A673 (cell line): ENCODE data around the gene LIX1. TPM values are rescaled to one million over a fixed set of nuclear protein-coding genes. Genes with fewer than 3 reads are reported as not detected.

Source experiments
- BruUV-seq: library from RNA; stranded (reverse); fragments of 400-500 nt; replicated peaks from 2 replicates; lab custom pipeline; 2021; lab: Mats Ljungman, UMichigan
- CTCF ChIA-PET: fragments of 300-600 bp; sonication (Branson Sonifier 250); formaldehyde crosslinking; loops from one replicate; lab custom pipeline; 2022; ENCODE audit warnings: antibody characterized with exemption; lab: Charles Lee
- POLR2A ChIA-PET: fragments of 300-600 bp; sonication (Branson Sonifier 250); formaldehyde crosslinking; loops from one replicate; lab custom pipeline; 2022; ENCODE audit warnings: antibody characterized with exemption; ENCODE audit not compliant: low non-redundant PET; lab: Charles Lee
- DNase-seq: peaks from one replicate; pipeline ENCODE4 v3.0.0-alpha.2; 2015; ENCODE audit warnings: low spot score
- H3K27ac ChIP-seq: fragments of 200-600 bp; sonication (generic); 2 replicates; pipeline ENCODE4 v1.5.1; 2016; ENCODE audit warnings: mixed run types, low read depth, mild to moderate bottlenecking, mixed read lengths, antibody characterized with exemption, low read length; ENCODE audit not compliant: poor library complexity, severe bottlenecking
- H3K27me3 ChIP-seq: fragments of 200-600 bp; sonication (generic); replicated peaks from 2 replicates; pipeline ENCODE4 v1.6.1; 2017; ENCODE audit warnings: mixed run types, low read depth, mild to moderate bottlenecking, mixed read lengths, antibody characterized with exemption, low read length; ENCODE audit not compliant: insufficient read depth, poor library complexity
- H3K36me3 ChIP-seq: fragments of 200-600 bp; sonication (generic); 2 replicates; pipeline ENCODE4 v1.6.1; 2016; ENCODE audit warnings: mixed run types, mild to moderate bottlenecking, mixed read lengths, antibody characterized with exemption, low read length; ENCODE audit not compliant: insufficient read depth, poor library complexity, severe bottlenecking
- H3K4me1 ChIP-seq: fragments of 200-600 bp; sonication (generic); 2 replicates; pipeline ENCODE4 v1.6.1; 2017; ENCODE audit warnings: mixed run types, mild to moderate bottlenecking, mixed read lengths, antibody characterized with exemption, low read length; ENCODE audit not compliant: insufficient read depth, poor library complexity, severe bottlenecking
- H3K4me3 ChIP-seq: fragments of 200-600 bp; sonication (generic); 2 replicates; pipeline ENCODE4 v1.5.1; 2016; ENCODE audit warnings: low read depth, mixed run types, mild to moderate bottlenecking, mixed read lengths, low read length; ENCODE audit not compliant: poor library complexity, severe bottlenecking
- H3K9me3 ChIP-seq: fragments of 200-600 bp; sonication (generic); 2 replicates; pipeline ENCODE4 v1.6.1; 2016; ENCODE audit warnings: mixed run types, low read depth, mild to moderate bottlenecking, mixed read lengths, antibody characterized with exemption, low read length; ENCODE audit not compliant: poor library complexity, severe bottlenecking
- EZH2 ChIP-seq: fragments of 200-600 bp; sonication (generic); IDR thresholded peaks from 2 replicates; pipeline ENCODE4 v1.6.1; 2017; ENCODE audit warnings: borderline replicate concordance, low read depth, mild to moderate bottlenecking, mixed read lengths, antibody characterized with exemption, low read length; ENCODE audit not compliant: poor library complexity, severe bottlenecking
- intact Hi-C: fragments of 100-400 bp; cut with micrococcal nuclease; formaldehyde crosslinking; loops from one replicate; pipeline ENCODE4 v1.10.0; 2022; ENCODE audit not compliant: unreplicated experiment
- total RNA-seq: library from RNA; stranded (reverse); gene quantifications from 2 replicates; pipeline ENCODE4 v1.2.3, GENCODE V29; 2021
- TF ChIP-seq, protein P1 (sequence below): fragments of 300-800, 200-600 bp; sonication (generic); conservative IDR thresholded peaks from 2 replicates; pipeline ENCODE4 v1.5.1; 2017; ENCODE audit warnings: low read depth, mild to moderate bottlenecking, antibody characterized with exemption, low read length, moderate library complexity, mixed read lengths

LIX1 gene
- total RNA-seq, 1 experiment from 2014 or later: not detected

DNA sequence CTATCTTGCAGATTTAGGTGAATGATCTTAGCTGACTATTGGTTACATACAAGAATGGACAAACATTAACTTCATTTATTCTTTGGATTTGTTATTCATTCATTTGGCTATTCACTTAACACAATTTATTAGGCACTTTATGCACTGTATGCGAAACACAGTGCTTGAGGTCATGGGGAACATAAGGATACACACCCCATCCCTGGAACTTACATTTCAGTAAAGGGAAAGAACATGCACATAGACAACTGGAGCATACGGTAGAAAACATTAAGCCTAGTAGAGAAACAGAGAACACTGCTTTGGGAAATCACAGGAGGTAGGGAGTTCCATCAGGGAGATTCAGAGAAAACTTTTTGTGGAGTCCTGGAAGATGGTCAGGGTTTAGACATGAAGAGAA is 22.2 kb downstream of the LIX1 start:
- H3K27ac ChIP-seq: no peak overlapping the region
- H3K4me3 ChIP-seq: no peak overlapping the region
- no peak for DNase-seq
- no peaks in the 10 kb centered on the region for H3K9me3 ChIP-seq
- TF ChIP-seq, protein P1, sequence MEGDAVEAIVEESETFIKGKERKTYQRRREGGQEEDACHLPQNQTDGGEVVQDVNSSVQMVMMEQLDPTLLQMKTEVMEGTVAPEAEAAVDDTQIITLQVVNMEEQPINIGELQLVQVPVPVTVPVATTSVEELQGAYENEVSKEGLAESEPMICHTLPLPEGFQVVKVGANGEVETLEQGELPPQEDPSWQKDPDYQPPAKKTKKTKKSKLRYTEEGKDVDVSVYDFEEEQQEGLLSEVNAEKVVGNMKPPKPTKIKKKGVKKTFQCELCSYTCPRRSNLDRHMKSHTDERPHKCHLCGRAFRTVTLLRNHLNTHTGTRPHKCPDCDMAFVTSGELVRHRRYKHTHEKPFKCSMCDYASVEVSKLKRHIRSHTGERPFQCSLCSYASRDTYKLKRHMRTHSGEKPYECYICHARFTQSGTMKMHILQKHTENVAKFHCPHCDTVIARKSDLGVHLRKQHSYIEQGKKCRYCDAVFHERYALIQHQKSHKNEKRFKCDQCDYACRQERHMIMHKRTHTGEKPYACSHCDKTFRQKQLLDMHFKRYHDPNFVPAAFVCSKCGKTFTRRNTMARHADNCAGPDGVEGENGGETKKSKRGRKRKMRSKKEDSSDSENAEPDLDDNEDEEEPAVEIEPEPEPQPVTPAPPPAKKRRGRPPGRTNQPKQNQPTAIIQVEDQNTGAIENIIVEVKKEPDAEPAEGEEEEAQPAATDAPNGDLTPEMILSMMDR: no peak
- TF ChIP-seq EZH2: no peak
- POLR2A ChIA-PET: no interaction called here
- H3K4me1 ChIP-seq: no peaks in the 10 kb centered on the region
- intact Hi-C loops: no loop called here
- no TSS peak for BruUV-seq
- peaks cover 7% of the 10 kb centered on the region for H3K27me3 ChIP-seq
- CTCF ChIA-PET: no interaction called here
- no peaks in the 10 kb centered on the region for H3K36me3 ChIP-seq

DNA sequence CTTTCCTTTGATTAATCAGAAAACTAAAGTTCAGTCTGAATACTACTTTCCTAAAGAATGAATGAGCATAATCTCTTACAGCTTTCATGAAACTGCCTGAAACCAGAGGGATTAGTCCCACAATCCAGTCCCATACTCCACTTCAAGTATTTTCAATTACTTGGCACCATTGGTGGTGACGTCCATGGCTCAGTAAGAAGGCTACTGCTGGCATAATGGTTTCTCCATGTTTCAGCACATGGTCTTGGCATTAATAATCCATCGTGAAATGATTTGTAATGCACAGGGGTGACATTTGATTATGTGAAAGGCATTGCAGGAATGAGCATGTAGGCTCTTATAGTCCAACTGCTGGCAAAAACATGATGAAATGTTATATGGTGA is 23.4 kb downstream of the LIX1 start:
- no peaks in the 10 kb centered on the region for H3K9me3 ChIP-seq
- no peak for DNase-seq
- CTCF ChIA-PET: no interaction called here
- peaks cover 7% of the 10 kb centered on the region for H3K27me3 ChIP-seq
- no peaks in the 10 kb centered on the region for H3K4me1 ChIP-seq
- intact Hi-C loops: no loop called here
- no peaks in the 10 kb centered on the region for H3K36me3 ChIP-seq
- no peak for TF ChIP-seq EZH2
- TF ChIP-seq, protein P1: no peak
- no peak overlapping the region for H3K4me3 ChIP-seq
- no peak overlapping the region for H3K27ac ChIP-seq
- no TSS peak for BruUV-seq
- POLR2A ChIA-PET: no interaction called here

DNA sequence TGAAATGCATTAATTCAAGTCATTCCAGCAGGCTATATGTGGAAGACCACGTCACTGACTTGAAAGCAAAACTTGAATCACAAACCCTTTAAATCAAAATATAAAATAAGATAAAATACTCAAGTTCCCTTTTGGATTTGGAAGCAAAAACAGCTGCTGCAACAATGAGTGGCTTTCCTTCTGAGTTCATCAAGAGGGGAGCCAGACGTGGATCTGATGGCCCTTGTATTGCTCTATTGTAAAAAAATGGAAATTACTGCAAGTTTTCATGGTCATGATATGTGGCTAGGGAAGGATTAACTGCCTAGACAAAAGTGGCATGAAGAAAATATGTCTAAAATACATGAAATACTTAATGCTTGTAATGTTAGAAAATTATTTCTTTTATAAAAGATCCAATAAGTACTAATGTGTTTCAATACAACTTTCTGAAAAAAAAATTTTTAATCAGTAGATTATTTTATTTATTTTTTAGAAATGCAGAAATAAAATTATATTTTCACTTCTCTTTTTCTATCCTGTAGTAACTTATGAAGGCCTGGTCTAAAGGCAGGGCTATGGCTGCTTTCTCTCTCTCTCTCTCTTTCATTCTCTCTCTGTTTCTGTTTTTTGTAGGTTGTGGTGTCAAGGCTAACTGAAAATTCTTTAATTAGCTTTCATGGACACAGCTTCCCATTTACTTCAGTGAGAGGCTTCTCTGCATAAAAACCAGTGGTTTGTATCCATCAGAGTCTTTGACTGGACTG is 24.0 kb downstream of the LIX1 start:
- no peak overlapping the region for H3K4me3 ChIP-seq
- H3K27ac ChIP-seq: no peak overlapping the region
- DNase-seq: no peak
- ChIA-PET POLR2A (no interaction called here), CTCF (no interaction called here)
- H3K4me1 ChIP-seq: no peaks in the 10 kb centered on the region
- intact Hi-C loops: no loop called here
- H3K9me3 ChIP-seq: no peaks in the 10 kb centered on the region
- peaks cover 1% of the 10 kb centered on the region for H3K27me3 ChIP-seq
- TF ChIP-seq, protein P1: no peak
- no peak for TF ChIP-seq EZH2
- no peaks in the 10 kb centered on the region for H3K36me3 ChIP-seq
- no TSS peak for BruUV-seq
